NCI-H2029 treated with DMSO at 0.1 percent for 48 hours (cell line): ENCODE data around the gene DHX30.
"Not testable (repeated sequence)": the region's sequence is repeated elsewhere in the genome, so short reads cannot be mapped to it uniquely, and the experiment has no call there.

Experiments
- DNase-seq: peaks from one replicate; lab custom pipeline; 2025; lab: John Stamatoyannopoulos, UW

DHX30 gene

DNA sequence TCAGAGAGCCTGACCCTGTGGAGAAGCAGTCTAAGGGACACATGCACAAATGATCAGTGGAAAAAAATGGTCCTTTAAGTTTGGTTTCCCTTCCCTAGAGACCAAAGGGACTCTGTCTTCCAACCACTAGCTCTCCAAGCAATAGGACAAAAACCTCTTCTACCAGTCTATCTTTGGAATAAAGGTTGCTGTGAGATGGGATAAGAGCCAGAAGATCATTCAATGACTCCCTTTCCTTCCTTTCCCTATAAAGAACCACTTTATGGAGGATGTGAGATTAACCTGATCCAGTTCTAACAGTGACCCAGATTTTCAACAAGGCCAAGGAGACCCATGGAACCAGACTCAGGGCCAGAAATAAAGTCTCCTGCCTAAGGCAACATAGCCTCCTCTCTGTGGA is 74.8 kb downstream of the DHX30 start:
- DNase-seq, result no peak

- DNase-seq, result no peak
These were observed 79.4 kb downstream of the DHX30 start for GRCh38 chr3:47882338-47882737.

GRCh38 chr3:47884603-47885002 is 81.7 kb downstream of the DHX30 start:
- no peak for DNase-seq

GRCh38 chr3:47885168-47885567 is 82.2 kb downstream of the DHX30 start:
- DNase-seq, result no peak

DNA sequence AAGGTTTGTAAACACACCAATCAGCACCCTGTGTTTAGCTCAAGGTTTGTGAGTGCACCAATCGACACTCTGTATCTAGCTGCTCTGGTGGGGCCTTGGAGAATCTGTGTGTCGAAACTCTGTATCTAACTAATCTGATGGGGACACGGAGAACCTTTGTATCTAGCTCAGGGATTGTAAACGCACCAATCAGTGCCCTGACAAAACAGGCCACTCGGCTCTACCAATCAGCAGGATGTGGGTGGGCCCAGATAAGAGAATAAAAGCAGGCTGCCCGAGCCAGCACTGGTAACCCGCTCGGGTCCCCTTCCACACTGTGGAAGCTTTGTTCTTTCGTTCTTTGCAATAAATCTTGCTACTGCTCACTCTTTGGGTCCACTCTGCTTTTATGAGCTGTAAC is 85.1 kb downstream of the DHX30 start:
- DNase-seq, result not testable (repeated sequence)

DNA sequence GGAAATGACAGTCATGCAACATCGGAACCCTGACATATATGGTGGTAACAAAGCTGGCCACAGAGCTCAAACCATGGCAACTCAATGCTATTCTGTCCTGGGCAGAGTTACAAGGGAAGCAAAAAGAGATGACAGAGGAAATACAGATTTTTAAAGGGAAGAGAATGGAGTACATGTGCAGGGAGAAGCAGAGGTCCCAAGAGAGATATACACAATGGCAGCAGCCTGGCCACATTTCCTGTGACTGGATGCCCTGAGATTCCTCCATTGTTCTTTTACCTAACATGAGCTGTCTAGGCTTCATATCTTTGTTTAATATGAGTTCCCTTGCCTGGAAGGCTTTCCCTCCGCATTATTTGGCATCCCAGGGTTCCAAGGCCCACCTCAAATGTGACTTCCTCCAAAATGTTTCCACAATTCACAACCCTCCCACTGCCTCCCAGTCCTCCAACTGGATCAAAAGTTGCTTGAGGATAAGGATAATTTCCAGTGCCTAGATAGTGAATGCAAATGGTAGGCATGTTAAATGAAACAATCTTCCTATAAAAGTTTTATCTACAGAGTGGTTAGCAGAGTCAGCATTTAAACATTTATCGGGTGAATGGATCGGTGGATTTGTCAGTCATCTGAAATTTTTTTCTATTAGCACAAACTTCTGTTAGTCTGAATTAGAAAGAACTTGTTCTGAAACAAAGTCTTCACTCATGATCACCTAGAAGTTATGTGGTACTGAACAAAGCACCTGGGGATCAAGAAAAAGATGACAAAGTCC is 86.2 kb downstream of the DHX30 start:
- DNase-seq, result no peak

- no peak for DNase-seq
These were observed 87.3 kb downstream of the DHX30 start for GRCh38 chr3:47890126-47890827.

DNA sequence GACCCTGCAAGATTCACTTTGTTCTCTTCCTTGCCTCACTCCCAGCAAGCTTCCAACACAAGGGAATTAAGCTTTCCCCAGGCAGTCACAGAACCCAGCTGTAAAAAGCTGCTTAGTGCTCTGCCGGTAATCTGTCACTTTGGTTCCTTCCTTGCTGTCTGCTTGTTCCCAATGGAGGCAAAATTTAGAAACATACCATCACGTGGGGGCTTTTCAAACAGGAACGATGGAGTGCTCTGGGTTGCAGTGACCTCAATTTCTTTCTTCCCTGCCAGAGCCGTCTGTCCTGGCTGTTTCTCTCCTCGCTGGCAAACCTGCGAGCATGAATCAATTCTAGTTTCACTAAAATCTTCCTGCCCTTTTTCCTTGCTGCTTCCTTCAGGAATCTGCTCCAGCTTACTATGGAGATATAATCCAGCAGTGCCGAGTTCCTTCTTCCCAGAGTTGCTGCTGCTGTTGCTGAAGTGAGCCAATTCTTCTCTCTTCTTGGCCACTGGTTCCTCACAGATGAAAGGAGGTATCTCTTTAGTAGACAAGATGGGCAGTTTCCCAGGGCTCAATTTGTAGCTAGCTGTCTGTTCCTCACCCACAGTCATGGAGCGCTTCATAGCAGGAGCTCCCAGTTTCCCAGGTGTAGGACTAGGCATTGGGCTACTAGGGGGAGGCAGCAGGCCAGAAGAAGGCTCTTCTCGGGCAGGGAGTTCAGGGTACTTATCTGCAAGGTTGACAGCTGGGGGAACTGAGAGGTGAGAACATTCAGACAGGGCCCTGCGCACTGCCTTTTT is 88.1 kb downstream of the DHX30 start:
- DNase-seq, result no peak

GRCh38 chr3:47891613-47892005 is 88.7 kb downstream of the DHX30 start:
- no peak for DNase-seq

GRCh38 chr3:47892286-47893040 is 89.5 kb downstream of the DHX30 start:
- DNase-seq, result no peak

DNA sequence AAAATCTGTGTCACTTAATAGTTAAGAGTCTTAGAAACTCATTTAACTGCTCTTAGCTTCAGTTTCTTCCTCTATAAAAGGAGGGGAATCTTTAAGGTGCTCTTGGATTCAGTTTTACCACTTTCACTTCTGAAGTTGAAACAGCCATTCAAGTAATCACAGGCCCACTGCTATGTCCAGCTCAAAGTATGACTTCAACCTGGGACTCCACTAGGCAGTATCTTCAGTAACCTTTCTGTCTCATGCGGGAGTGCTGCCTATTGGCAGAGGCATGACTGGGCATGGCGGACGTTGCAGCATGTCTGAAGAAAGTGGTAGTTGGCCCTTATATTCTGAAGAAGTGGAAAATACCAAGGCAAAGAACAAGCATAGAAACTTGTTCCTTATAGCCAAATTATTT is 92.3 kb downstream of the DHX30 start:
- no peak for DNase-seq

GRCh38 chr3:47896736-47897135 is 93.8 kb downstream of the DHX30 start:
- no peak for DNase-seq

GRCh38 chr3:47897954-47898353 is 95.0 kb downstream of the DHX30 start:
- DNase-seq, result no peak

GRCh38 chr3:47899495-47900108 is 96.7 kb downstream of the DHX30 start:
- no peak for DNase-seq
